Renal pelvis (tissue), 4 donors: ENCODE measurements around the gene SLC25A45. TPM values are rescaled to one million over a fixed set of nuclear protein-coding genes. Genes with fewer than 3 reads are reported as not detected.
"Not testable (repeated sequence)": the region's sequence is repeated elsewhere in the genome, so short reads cannot be mapped to it uniquely, and the experiment has no call there.

Experiments
- DNase-seq: peaks from one replicate; pipeline ENCODE4 v3.0.0-alpha.2; 2013
- polyA plus RNA-seq, 3 donors: library from polyadenylated mRNA; unstranded; fragments of 120-200 nt; gene quantifications; one replicate each; pipeline ENCODE4 v1.2.1, GENCODE V29; 2013; ENCODE audit not compliant: insufficient read length in 3 of 3

SLC25A45 gene
- polyA plus RNA-seq, 3 donors = 5.6 to 8.7 (median 8.1) TPM

- DNase-seq = peak; percentile 77
Observed at GRCh38 chr11:65366340-65366773, 16.1 kb downstream of the SLC25A45 start.

- no peak for DNase-seq
Observed at GRCh38 chr11:65363770-65364169, 18.7 kb downstream of the SLC25A45 start.

GRCh38 chr11:65362966-65363365 is 19.5 kb downstream of the SLC25A45 start:
- no peak for DNase-seq

DNA sequence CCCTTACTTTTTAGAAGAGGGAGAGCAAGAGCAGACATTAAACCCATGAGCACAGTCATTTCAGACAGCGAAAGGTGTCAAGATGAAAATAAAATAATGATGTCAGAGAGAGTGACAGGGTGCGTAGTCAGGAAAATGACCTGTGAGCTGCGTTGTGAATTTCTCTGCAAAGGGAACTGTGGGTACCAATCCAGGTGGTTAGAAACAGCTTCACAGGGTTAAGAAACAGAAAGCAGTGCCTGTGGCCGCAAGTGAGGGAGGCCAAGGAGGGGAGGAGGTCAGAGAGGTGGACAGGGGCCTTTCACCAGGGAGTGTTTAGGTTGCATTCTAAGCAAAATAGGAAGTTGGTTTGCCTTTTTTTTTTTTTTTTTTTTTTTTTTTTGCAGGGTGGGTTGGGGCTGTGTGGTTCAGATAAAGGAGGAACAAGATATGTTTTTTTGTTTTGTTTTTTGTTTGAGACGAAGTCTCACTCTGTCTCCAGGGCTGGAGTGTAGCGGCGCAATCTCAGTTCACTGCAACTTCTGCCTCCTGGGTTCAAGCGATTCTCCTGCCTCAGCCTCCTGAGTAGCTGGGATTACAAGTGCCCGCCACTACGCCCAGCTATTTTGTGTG is 20.0 kb downstream of the SLC25A45 start:
- no peak for DNase-seq

DNA sequence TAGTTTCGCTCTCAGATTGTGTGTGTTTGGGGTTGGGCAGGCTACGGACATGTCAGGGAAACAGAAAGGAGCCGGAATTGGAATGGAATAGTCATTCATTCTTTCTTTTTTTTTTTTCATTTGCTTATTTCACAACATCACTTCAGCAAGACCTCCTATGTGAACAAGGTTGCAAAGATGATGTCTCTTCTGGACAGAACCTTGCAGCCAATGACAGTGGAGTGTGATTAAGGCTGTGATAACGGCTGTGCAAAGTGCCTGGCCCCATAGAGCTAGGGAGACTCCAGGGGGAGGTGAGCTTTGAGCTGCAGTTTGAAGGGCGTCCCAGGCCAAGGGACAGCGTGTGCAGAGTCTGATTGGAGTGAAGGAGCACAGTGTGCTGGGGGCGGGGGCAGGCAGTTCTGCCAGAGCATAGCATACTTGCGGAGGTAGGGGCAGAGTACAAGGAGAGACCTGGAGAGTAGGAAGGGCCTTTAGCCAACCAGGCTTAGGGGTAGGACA is 24.5 kb downstream of the SLC25A45 start:
- DNase-seq = no peak

DNA sequence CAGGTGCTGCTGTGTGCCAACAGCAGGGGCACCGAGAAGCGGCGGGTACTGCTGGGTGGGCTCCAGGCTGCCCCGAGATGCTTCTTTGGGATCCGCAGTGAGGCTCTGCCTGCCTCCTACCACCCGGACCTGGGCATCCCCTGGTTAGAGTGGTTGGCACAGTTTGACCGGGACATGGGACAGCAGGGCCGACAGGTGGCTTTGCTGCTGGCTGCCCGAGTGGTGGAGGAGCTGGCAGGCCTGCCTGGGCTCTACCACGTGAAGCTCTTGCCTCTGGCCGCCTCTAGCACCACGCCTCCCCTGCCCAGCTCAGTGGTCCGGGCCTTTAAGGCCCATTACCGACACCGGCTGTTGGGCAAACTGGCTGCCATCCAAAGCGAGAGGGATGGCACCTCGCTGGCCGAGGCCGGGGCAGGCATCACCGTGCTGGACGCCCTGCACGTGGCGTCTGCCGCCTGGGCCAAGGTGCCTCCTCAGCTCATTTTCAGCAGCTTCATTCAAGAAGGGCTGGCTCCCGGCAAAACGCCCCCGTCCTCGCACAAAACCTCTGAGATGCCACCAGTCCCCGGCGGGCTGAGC is 26.0 kb downstream of the SLC25A45 start:
- DNase-seq = no peak

- DNase-seq = no peak
Observed at GRCh38 chr11:65355776-65356393, 26.6 kb downstream of the SLC25A45 start.

GRCh38 chr11:65355013-65355775 is 27.3 kb downstream of the SLC25A45 start:
- DNase-seq = no peak

GRCh38 chr11:65354265-65355012 is 28.0 kb downstream of the SLC25A45 start, which contains the start of gene TIGD3:
Gene TIGD3, plus strand, starts transcription at chr11:65354751. Its CDS starts 1,058 bp downstream, at chr11:65355809.
- peak; percentile 97 for DNase-seq

DNA sequence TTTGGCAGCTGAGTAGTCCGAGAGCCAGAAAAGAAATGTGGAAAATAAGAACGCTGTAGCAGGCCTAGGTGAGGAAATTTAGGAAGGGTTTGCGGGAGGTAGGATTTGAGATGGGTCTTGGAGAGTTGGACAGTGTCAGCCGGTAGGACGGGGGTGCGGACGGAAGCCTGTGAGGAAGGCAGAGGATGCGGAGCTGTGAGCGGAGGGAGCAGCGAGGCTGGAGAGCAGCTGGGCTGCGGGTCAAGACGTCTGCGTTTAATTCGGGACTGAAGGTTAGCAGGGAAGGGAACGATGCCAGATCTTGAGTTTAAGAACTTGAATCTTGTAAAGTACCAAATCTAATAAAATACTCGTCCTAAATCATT is 28.6 kb downstream of the SLC25A45 start:
- no peak for DNase-seq

DNA sequence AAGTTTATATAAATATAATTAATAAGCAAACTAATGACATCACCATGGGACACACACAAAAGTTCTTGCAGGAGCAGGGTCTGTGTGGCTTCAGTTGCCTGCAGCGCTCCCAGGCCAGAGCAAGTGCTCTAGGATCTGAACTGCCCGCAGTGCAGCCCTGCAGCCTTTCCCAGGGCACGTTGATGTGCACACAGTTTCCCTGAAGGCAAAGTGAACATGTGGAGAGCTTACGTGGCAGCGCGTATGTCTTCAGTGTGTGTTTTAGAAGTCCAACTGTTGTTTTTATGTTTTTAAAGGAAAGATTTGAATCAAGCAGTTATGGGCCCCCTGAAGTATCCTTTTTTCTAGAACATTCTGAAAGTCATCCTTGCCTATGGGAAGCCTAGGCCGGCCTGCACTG is 29.1 kb downstream of the SLC25A45 start:
- no peak for DNase-seq

DNA sequence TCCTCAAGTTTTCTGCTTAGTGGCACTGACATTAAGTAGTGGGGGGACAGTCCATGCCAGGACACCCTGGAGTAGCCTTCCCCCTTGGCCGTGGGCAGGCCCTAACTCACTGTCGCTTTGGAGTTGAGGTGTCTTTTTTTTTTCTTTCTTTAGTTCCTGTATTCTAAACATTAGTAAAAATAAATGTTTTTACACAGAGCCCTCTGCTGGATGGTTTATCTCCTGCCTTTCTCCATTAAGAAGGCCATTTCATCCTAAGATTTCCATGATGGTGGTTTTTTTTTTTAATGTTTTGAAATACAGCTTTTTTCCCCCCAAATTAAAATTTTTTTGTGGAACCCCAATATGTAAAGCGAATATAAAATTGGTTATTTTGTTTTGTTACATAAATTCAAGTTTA is 29.7 kb downstream of the SLC25A45 start:
- no peak for DNase-seq

GRCh38 chr11:65351511-65351910 is 30.9 kb downstream of the SLC25A45 start:
- no peak for DNase-seq

DNA sequence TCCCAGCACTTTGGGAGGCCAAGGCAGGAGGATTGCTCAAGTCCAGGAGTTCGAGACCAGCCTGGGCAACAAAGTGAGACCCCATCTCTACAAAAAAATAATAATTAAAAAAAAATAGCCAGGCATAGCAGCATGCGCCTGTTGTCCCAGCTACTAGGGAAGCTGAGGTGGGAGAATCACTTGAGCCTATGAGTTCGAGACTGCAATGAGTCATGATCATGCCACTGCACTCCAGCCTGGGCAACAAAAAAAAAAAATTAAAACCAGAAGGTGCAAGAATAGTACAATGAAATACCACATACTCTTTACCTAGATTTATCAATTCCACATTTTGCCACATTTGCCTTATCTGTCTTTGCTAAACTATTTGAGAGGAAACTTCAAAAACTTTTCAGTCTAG is 40.6 kb downstream of the SLC25A45 start:
- DNase-seq = no peak

GRCh38 chr11:65340226-65340625 is 42.2 kb downstream of the SLC25A45 start:
- DNase-seq = no peak

DNA sequence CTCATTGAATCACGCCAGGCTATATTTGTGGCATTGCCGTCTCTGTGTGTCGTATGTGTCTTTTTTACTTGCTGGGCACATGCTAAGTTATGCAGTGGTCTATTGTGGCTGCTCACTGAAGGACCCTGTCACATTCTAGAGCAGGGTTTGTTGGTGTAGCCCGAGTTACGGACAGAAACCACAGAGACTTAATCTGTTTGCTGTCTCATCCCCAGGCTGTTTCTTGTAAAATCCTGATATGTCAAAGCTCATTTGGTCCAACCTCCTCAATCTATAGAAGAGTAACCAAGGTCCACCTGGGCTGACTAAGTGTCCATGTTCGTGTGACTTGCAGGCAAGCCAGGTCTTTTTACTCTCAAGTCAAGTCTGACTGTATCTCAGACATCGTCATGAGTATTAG is 43.8 kb downstream of the SLC25A45 start:
- DNase-seq = no peak

DNA sequence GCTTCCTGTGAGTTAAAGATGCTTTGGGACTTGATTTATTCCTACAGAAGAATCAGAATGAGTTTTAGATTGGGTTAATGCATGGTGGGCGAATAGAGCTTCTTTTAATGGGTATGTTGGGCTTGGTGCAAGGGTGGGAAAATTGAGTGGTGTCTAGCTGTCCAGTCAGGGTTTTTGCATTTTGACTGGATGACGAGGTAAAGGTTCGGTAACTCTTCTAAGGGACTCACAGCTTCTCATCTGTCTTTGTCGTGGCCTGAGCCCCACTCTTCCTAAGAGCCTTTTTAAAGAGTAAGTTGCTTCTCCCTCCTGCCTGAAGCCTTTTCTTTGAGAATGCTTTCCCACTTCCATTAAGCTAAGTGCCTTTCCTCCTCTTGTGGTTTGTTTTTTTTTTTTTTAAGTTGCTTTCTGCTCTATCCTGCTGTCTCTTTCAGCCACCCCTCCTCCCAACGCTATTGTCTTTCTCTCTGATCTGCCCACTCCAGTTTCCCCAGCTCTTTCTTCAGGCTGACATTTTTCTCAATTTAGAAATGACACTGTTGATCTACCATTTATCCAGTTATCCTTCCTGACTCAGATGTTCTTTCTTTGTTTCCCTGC is 47.6 kb downstream of the SLC25A45 start:
- DNase-seq = no peak

GRCh38 chr11:65332591-65332990 is 49.9 kb downstream of the SLC25A45 start:
- not testable (repeated sequence) for DNase-seq

DNA sequence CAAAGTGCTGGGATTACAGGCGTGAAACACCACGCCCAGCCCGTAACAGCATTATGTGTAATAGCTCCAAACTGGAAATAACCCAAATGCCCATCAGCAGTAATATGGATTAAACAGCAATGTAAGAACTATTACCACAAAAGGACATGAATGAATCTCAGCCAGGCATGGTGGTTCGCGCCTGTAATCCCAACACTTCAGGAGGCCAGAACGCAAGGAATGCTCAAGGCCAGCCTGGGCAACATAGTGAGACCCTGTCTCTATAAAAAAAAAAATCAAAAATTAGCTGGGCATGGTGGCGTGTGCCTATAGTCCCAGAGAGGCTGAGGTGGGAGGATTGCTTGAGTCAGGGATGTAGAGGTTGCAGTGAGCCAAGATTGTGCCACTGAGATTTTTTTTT is 51.9 kb downstream of the SLC25A45 start:
- DNase-seq = no peak

GRCh38 chr11:65329944-65330403 is 52.5 kb downstream of the SLC25A45 start:
- peak; percentile 93 for DNase-seq

DNA sequence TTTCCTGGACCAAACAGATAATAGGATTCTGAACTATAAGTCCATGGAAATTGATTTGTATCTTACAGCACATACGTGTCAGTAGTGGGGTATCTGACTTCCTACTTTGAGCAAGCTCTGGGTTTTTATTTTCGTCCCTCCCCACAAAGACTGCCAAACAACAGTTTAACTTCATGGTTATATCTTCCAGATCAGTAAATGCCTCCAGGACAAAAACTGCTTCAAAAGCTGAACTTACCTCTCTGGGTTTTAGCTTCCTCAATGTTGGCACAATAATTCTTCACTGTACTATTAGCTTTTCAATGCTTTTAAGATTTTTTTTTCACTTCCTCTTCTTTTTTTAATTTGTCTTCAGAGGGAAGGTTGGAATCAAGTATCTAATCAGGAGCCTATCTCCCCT is 53.0 kb downstream of the SLC25A45 start:
- no peak for DNase-seq
